ENCODE measurements around the gene RAB1A. TPM values are rescaled to one million over a fixed set of nuclear protein-coding genes. Genes with fewer than 3 reads are reported as not detected.
A peak's percentile ranks its signal among the peaks of the same experiment; 100 is the strongest.

Gene RAB1A
- total and polyA plus RNA-seq, 2 experiments from 2014 or later, result 94.8 to 172 TPM

GRCh38 chr2:65067806-65068553, 61.9 kb downstream of the RAB1A start:
- Mint-ChIP-seq H3K4me1 (peaks cover 14% of the 10 kb centered on the region), H3K9me3 (no peaks in the 10 kb centered on the region), H3K27me3 (ENCODE audit: insufficient read depth, low read depth, poor library complexity) (peaks cover 11% of the 10 kb centered on the region), H3K27ac (peak overlapping the region; percentile 0; the same call in 1 of the 2 replicates), H3K36me3 (ENCODE audit: low read depth) (peaks cover 38% of the 10 kb centered on the region), H3K4me3 (no peak overlapping the region)
- no peak overlapping the region for H3K4me3 ChIP-seq
- H3K27ac ChIP-seq (ENCODE audit: low read depth), result no peak overlapping the region
- peaks cover 45% of the 10 kb centered on the region for H4K20me1 ChIP-seq (replicated peaks; ENCODE audit: insufficient read depth)
- H3K27me3 ChIP-seq (ENCODE audit: insufficient read depth), result no peaks in the 10 kb centered on the region
- H3K4me2 ChIP-seq, result no peak overlapping the region
- TF ChIP-seq POLR2AphosphoS5 (IDR thresholded peaks at IDR 0.05; ENCODE audit: low read depth) (no peak), EZH2 (IDR thresholded peaks at IDR 0.05; ENCODE audit: low read depth, unreplicated experiment) (no peak), REST (IDR thresholded peaks at IDR 0.05; ENCODE audit: unreplicated experiment) (no peak), ZNF114 (CRISPR knock-in tag; IDR thresholded peaks at IDR 0.05) (no peak), NANOG (IDR thresholded peaks at IDR 0.05; ENCODE audit: borderline replicate concordance) (no peak), CTCF (conservative IDR thresholded peaks at IDR 0.05; ENCODE audit: low read depth in 2 of 2) (no peak), ETS1 (IDR thresholded peaks at IDR 0.05) (no peak), CREB1 (CRISPR knock-in tag; IDR thresholded peaks at IDR 0.05; ENCODE audit: low read depth) (no peak), STAT1 (IDR thresholded peaks at IDR 0.05; ENCODE audit: unreplicated experiment) (no peak), JUNB (IDR thresholded peaks at IDR 0.05; ENCODE audit: unreplicated experiment) (no peak), ZNF462 (CRISPR knock-in tag; IDR thresholded peaks at IDR 0.05) (no peak), ZNF331 (CRISPR knock-in tag; IDR thresholded peaks at IDR 0.05; ENCODE audit: low read depth) (no peak), EZH2phosphoT487 (IDR thresholded peaks at IDR 0.05; ENCODE audit: unreplicated experiment) (no peak)
- peaks cover 55% of the 10 kb centered on the region for H3K79me2 ChIP-seq (replicated peaks; ENCODE audit: insufficient read depth)
- H3K36me3 ChIP-seq (ENCODE audit: insufficient read depth), result no peaks in the 10 kb centered on the region
- no peaks in the 10 kb centered on the region for H3K4me1 ChIP-seq (ENCODE audit: insufficient read depth)
- DNase-seq (ENCODE audit: low spot score) (no peak), ATAC-seq (no peak)
- H3F3A ChIP-seq (replicated peaks; ENCODE audit: low read depth), result no peaks in the 10 kb centered on the region
- H2AFZ ChIP-seq, result no peak overlapping the region
- no peaks in the 10 kb centered on the region for H3K9me2 ChIP-seq (ENCODE audit: insufficient read depth)

Measured in GM23338 (cell line).